GM23338 (cell line): ENCODE data around the gene IWS1. TPM values are rescaled to one million over a fixed set of nuclear protein-coding genes. Genes with fewer than 3 reads are reported as not detected.

ENCODE experiments used
- ATAC-seq: fragments of 200-7000 bp; cut with Tn5 transposase; 3 replicates; pipeline ENCODE4 v1.9.1; 2020
- DNase-seq: peaks from one replicate; pipeline ENCODE4 v3.0.0-alpha.2; 2015; ENCODE audit warnings: low spot score
- H2AFZ ChIP-seq: fragments of 200-600 bp; sonication (generic); 2 replicates; pipeline ENCODE4 v1.8.0; 2016; ENCODE audit warnings: antibody characterized with exemption, mild to moderate bottlenecking, moderate library complexity
- H3F3A ChIP-seq: fragments of 200-600 bp; sonication (generic); replicated peaks from 2 replicates; pipeline ENCODE4 v1.8.0; 2017; ENCODE audit warnings: antibody characterized with exemption, mixed run types, low read depth
- H3K27ac ChIP-seq: fragments of 200-600 bp; sonication (generic); 2 replicates; pipeline ENCODE4 v1.6.1; 2016; ENCODE audit warnings: low read depth
- H3K27me3 ChIP-seq: fragments of 200-600 bp; sonication (generic); 2 replicates; pipeline ENCODE4 v1.8.0; 2016; ENCODE audit warnings: mild to moderate bottlenecking, mixed run types, moderate library complexity; ENCODE audit not compliant: insufficient read depth
- H3K36me3 ChIP-seq: fragments of 200-600 bp; sonication (generic); 2 replicates; pipeline ENCODE4 v1.8.0; 2016; ENCODE audit warnings: mild to moderate bottlenecking; ENCODE audit not compliant: insufficient read depth
- H3K4me1 ChIP-seq: fragments of 200-600 bp; sonication (generic); 2 replicates; pipeline ENCODE4 v1.8.0; 2016; ENCODE audit warnings: mild to moderate bottlenecking, moderate library complexity; ENCODE audit not compliant: insufficient read depth
- H3K4me2 ChIP-seq: fragments of 200-600 bp; sonication (generic); 2 replicates; pipeline ENCODE4 v1.7.1; 2017; ENCODE audit warnings: mixed run types
- H3K4me3 ChIP-seq: fragments of 200-600 bp; sonication (generic); 2 replicates; pipeline ENCODE4 v1.6.1; 2016; ENCODE audit warnings: mixed run types
- H3K79me2 ChIP-seq: fragments of 200-600 bp; sonication (generic); replicated peaks from 2 replicates; pipeline ENCODE4 v1.8.0; 2017; ENCODE audit warnings: mild to moderate bottlenecking; ENCODE audit not compliant: insufficient read depth
- H3K9me2 ChIP-seq: fragments of 200-600 bp; sonication (generic); 2 replicates; pipeline ENCODE4 v1.8.0; 2017; ENCODE audit not compliant: insufficient read depth
- H4K20me1 ChIP-seq: fragments of 200-600 bp; sonication (generic); replicated peaks from 2 replicates; pipeline ENCODE4 v1.8.0; 2017; ENCODE audit warnings: mild to moderate bottlenecking; ENCODE audit not compliant: insufficient read depth
- H3K27ac Mint-ChIP-seq: 2 replicates; pipeline ENCODE4 v1.8.0; 2020; ENCODE audit warnings: inconsistent platforms, mild to moderate bottlenecking, moderate library complexity, mixed read lengths
- H3K27me3 Mint-ChIP-seq: 3 replicates; pipeline ENCODE4 v1.8.0; 2022; ENCODE audit warnings: low read depth, mild to moderate bottlenecking, moderate library complexity, mixed read lengths, inconsistent platforms; ENCODE audit not compliant: insufficient read depth, poor library complexity
- H3K36me3 Mint-ChIP-seq: 3 replicates; pipeline ENCODE4 v1.8.0; 2021; ENCODE audit warnings: low read depth, mild to moderate bottlenecking, inconsistent platforms, moderate library complexity, mixed read lengths
- H3K4me1 Mint-ChIP-seq: 3 replicates; pipeline ENCODE4 v1.8.0; 2020; ENCODE audit warnings: mild to moderate bottlenecking, inconsistent platforms, mixed read lengths
- H3K4me3 Mint-ChIP-seq: 3 replicates; pipeline ENCODE4 v1.8.0; 2021; ENCODE audit warnings: moderate library complexity, mild to moderate bottlenecking, inconsistent platforms, mixed read lengths
- H3K9me3 Mint-ChIP-seq: 3 replicates; pipeline ENCODE4 v1.8.0; 2020; ENCODE audit warnings: moderate library complexity, mild to moderate bottlenecking, inconsistent platforms, mixed read lengths
- CREB1 ChIP-seq: fragments of 250-450 bp; sonication (Bioruptor Pico); IDR thresholded peaks from 2 replicates; pipeline ENCODE4 v1.5.0; 2020; ENCODE audit warnings: low read depth, mild to moderate bottlenecking, moderate library complexity
- EZH2 ChIP-seq: fragments of 200-600 bp; sonication (generic); IDR thresholded peaks from one replicate; pipeline ENCODE4 v1.8.0; 2017; ENCODE audit warnings: antibody characterized with exemption, mild to moderate bottlenecking, low read depth; ENCODE audit not compliant: unreplicated experiment
- EZH2phosphoT487 ChIP-seq: fragments of 200-600 bp; sonication (generic); IDR thresholded peaks from one replicate; pipeline ENCODE4 v1.8.1; 2018; ENCODE audit warnings: antibody characterized with exemption; ENCODE audit not compliant: unreplicated experiment
- JUNB ChIP-seq: IDR thresholded peaks from one replicate; pipeline ENCODE4 v1.6.1; 2016; ENCODE audit warnings: antibody characterized with exemption; ENCODE audit not compliant: unreplicated experiment
- NANOG ChIP-seq: IDR thresholded peaks from 2 replicates; pipeline ENCODE4 v1.6.1; 2016; ENCODE audit warnings: antibody characterized with exemption, borderline replicate concordance
- POLR2AphosphoS5 ChIP-seq: IDR thresholded peaks from 2 replicates; pipeline ENCODE4 v1.6.1; 2016; ENCODE audit warnings: antibody characterized with exemption, low read depth
- STAT1 ChIP-seq: IDR thresholded peaks from one replicate; pipeline ENCODE4 v1.6.1; 2016; ENCODE audit warnings: antibody characterized with exemption; ENCODE audit not compliant: unreplicated experiment
- ZNF114 ChIP-seq: fragments of 250-450 bp; sonication (Bioruptor Pico); IDR thresholded peaks from 2 replicates; pipeline ENCODE4 v1.5.0; 2020; ENCODE audit warnings: mild to moderate bottlenecking, moderate library complexity
- ZNF331 ChIP-seq: fragments of 250-450 bp; sonication (Bioruptor Pico); IDR thresholded peaks from 2 replicates; pipeline ENCODE4 v1.5.0; 2020; ENCODE audit warnings: low read depth, mild to moderate bottlenecking, moderate library complexity
- polyA plus RNA-seq: library from polyadenylated mRNA; unstranded; fragments of >200 nt; fragmentation: Nextera tagmentation; extraction: Ambion mirVana; gene quantifications from 2 replicates; pipeline ENCODE4 v1.2.1, GENCODE V29; 2016
- total RNA-seq: library from RNA; depleted of rRNA; stranded (reverse); fragments of >200 nt; shearing (Covaris generic); gene quantifications from 2 replicates; pipeline ENCODE4 v1.2.3, GENCODE V29; 2014
- TF ChIP-seq, protein P1 (sequence below): IDR thresholded peaks from 2 replicates; pipeline ENCODE4 v1.6.1; 2016; ENCODE audit warnings: antibody characterized with exemption
- TF ChIP-seq, protein P2 (sequence below), 2 experiments: fragments of 200-600 bp in 1 of 2; sonication (generic) in 1 of 2; conservative IDR thresholded peaks; 2 replicates each; pipeline versions ENCODE4 v1.5.1 to v1.6.1; 2016 to 2017; ENCODE audit warnings: antibody characterized with exemption in 2 of 2, low read depth in 2 of 2, mild to moderate bottlenecking in 2 of 2, moderate library complexity in 1 of 2
- TF ChIP-seq, protein P3 (sequence below): fragments of 250-450 bp; sonication (Bioruptor Pico); IDR thresholded peaks from 2 replicates; pipeline ENCODE4 v1.5.0; 2020; ENCODE audit warnings: mild to moderate bottlenecking, moderate library complexity
- TF ChIP-seq, protein P4 (sequence below): IDR thresholded peaks from one replicate; pipeline ENCODE4 v1.6.1; 2018; ENCODE audit warnings: antibody characterized with exemption; ENCODE audit not compliant: unreplicated experiment

The IWS1 gene
- total and polyA plus RNA-seq, 2 experiments from 2014 or later = 82.8 to 97.2 TPM

DNA sequence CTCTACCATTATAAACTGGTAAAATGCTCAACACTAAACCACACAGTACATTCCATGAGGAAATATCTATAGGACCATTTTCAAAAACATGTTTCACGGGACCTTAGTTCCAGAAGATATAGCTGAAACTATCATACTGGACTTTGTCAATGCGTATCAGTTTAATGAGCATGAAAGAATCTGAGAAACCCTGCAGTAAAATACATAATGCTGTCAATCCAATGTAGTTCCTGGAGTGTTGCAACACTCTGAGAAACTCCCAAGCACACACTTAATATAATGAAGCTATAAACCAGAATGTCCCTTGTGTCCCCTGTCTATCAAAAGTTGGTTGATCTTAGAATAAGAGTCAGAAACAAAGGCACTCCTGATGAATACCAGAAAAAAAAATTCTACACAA, 16.2 kb downstream of the IWS1 start:
- Histone ChIP-seq H3K4me2 (no peak overlapping the region), H3K79me2 (peaks cover 100% of the 10 kb centered on the region), H3K9me2 (no peaks in the 10 kb centered on the region), H3K27ac (no peak overlapping the region; the same call in 1 of the 2 replicates), H3K4me3 (no peak overlapping the region), H4K20me1 (peaks cover 84% of the 10 kb centered on the region), H3K4me1 (peaks cover 28% of the 10 kb centered on the region), H2AFZ (no peak overlapping the region), H3F3A (no peaks in the 10 kb centered on the region), H3K36me3 (peaks cover 9% of the 10 kb centered on the region), H3K27me3 (no peaks in the 10 kb centered on the region)
- DNase-seq = no peak
- TF ChIP-seq ZNF331 (CRISPR knock-in tag) (no peak), EZH2 (no peak), POLR2AphosphoS5 (no peak), JUNB (no peak), CREB1 (CRISPR knock-in tag) (no peak), ZNF114 (CRISPR knock-in tag) (no peak), EZH2phosphoT487 (no peak), STAT1 (no peak), NANOG (no peak)
- TF ChIP-seq, protein P1, sequence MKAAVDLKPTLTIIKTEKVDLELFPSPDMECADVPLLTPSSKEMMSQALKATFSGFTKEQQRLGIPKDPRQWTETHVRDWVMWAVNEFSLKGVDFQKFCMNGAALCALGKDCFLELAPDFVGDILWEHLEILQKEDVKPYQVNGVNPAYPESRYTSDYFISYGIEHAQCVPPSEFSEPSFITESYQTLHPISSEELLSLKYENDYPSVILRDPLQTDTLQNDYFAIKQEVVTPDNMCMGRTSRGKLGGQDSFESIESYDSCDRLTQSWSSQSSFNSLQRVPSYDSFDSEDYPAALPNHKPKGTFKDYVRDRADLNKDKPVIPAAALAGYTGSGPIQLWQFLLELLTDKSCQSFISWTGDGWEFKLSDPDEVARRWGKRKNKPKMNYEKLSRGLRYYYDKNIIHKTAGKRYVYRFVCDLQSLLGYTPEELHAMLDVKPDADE = no peak
- TF ChIP-seq, protein P2, sequence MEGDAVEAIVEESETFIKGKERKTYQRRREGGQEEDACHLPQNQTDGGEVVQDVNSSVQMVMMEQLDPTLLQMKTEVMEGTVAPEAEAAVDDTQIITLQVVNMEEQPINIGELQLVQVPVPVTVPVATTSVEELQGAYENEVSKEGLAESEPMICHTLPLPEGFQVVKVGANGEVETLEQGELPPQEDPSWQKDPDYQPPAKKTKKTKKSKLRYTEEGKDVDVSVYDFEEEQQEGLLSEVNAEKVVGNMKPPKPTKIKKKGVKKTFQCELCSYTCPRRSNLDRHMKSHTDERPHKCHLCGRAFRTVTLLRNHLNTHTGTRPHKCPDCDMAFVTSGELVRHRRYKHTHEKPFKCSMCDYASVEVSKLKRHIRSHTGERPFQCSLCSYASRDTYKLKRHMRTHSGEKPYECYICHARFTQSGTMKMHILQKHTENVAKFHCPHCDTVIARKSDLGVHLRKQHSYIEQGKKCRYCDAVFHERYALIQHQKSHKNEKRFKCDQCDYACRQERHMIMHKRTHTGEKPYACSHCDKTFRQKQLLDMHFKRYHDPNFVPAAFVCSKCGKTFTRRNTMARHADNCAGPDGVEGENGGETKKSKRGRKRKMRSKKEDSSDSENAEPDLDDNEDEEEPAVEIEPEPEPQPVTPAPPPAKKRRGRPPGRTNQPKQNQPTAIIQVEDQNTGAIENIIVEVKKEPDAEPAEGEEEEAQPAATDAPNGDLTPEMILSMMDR (conservative IDR thresholded peaks at IDR 0.05; ENCODE audit: low read depth in 2 of 2) = no peak
- TF ChIP-seq, protein P3, sequence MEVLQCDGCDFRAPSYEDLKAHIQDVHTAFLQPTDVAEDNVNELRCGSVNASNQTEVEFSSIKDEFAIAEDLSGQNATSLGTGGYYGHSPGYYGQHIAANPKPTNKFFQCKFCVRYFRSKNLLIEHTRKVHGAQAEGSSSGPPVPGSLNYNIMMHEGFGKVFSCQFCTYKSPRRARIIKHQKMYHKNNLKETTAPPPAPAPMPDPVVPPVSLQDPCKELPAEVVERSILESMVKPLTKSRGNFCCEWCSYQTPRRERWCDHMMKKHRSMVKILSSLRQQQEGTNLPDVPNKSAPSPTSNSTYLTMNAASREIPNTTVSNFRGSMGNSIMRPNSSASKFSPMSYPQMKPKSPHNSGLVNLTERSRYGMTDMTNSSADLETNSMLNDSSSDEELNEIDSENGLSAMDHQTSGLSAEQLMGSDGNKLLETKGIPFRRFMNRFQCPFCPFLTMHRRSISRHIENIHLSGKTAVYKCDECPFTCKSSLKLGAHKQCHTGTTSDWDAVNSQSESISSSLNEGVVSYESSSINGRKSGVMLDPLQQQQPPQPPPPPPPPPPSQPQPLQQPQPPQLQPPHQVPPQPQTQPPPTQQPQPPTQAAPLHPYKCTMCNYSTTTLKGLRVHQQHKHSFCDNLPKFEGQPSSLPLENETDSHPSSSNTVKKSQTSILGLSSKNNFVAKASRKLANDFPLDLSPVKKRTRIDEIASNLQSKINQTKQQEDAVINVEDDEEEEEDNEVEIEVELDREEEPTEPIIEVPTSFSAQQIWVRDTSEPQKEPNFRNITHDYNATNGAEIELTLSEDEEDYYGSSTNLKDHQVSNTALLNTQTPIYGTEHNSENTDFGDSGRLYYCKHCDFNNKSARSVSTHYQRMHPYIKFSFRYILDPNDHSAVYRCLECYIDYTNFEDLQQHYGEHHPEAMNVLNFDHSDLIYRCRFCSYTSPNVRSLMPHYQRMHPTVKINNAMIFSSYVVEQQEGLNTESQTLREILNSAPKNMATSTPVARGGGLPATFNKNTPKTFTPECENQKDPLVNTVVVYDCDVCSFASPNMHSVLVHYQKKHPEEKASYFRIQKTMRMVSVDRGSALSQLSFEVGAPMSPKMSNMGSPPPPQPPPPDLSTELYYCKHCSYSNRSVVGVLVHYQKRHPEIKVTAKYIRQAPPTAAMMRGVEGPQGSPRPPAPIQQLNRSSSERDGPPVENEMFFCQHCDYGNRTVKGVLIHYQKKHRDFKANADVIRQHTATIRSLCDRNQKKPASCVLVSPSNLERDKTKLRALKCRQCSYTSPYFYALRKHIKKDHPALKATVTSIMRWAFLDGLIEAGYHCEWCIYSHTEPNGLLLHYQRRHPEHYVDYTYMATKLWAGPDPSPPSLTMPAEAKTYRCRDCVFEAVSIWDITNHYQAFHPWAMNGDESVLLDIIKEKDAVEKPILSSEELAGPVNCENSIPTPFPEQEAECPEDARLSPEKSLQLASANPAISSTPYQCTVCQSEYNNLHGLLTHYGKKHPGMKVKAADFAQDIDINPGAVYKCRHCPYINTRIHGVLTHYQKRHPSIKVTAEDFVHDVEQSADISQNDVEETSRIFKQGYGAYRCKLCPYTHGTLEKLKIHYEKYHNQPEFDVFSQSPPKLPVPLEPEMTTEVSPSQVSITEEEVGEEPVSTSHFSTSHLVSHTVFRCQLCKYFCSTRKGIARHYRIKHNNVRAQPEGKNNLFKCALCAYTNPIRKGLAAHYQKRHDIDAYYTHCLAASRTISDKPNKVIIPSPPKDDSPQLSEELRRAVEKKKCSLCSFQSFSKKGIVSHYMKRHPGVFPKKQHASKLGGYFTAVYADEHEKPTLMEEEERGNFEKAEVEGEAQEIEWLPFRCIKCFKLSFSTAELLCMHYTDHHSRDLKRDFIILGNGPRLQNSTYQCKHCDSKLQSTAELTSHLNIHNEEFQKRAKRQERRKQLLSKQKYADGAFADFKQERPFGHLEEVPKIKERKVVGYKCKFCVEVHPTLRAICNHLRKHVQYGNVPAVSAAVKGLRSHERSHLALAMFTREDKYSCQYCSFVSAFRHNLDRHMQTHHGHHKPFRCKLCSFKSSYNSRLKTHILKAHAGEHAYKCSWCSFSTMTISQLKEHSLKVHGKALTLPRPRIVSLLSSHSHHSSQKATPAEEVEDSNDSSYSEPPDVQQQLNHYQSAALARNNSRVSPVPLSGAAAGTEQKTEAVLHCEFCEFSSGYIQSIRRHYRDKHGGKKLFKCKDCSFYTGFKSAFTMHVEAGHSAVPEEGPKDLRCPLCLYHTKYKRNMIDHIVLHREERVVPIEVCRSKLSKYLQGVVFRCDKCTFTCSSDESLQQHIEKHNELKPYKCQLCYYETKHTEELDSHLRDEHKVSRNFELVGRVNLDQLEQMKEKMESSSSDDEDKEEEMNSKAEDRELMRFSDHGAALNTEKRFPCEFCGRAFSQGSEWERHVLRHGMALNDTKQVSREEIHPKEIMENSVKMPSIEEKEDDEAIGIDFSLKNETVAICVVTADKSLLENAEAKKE = no peak
- TF ChIP-seq, protein P4, sequence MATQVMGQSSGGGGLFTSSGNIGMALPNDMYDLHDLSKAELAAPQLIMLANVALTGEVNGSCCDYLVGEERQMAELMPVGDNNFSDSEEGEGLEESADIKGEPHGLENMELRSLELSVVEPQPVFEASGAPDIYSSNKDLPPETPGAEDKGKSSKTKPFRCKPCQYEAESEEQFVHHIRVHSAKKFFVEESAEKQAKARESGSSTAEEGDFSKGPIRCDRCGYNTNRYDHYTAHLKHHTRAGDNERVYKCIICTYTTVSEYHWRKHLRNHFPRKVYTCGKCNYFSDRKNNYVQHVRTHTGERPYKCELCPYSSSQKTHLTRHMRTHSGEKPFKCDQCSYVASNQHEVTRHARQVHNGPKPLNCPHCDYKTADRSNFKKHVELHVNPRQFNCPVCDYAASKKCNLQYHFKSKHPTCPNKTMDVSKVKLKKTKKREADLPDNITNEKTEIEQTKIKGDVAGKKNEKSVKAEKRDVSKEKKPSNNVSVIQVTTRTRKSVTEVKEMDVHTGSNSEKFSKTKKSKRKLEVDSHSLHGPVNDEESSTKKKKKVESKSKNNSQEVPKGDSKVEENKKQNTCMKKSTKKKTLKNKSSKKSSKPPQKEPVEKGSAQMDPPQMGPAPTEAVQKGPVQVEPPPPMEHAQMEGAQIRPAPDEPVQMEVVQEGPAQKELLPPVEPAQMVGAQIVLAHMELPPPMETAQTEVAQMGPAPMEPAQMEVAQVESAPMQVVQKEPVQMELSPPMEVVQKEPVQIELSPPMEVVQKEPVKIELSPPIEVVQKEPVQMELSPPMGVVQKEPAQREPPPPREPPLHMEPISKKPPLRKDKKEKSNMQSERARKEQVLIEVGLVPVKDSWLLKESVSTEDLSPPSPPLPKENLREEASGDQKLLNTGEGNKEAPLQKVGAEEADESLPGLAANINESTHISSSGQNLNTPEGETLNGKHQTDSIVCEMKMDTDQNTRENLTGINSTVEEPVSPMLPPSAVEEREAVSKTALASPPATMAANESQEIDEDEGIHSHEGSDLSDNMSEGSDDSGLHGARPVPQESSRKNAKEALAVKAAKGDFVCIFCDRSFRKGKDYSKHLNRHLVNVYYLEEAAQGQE = no peak
- Mint-ChIP-seq H3K27me3 (peaks cover 4% of the 10 kb centered on the region), H3K9me3 (no peaks in the 10 kb centered on the region; the same call in 2 of the 3 replicates), H3K4me3 (no peak overlapping the region), H3K4me1 (peaks cover 26% of the 10 kb centered on the region), H3K27ac (no peak overlapping the region), H3K36me3 (peaks cover 13% of the 10 kb centered on the region)
- no peak for ATAC-seq
